GM19238 (cell line): Measurements from ENCODE around the gene RPL10A.
"Not testable (repeated sequence)": the region's sequence is repeated elsewhere in the genome, so short reads cannot be mapped to it uniquely, and the experiment has no call there.

Source experiments
- DNase-seq: peaks from one replicate; pipeline ENCODE4 v3.0.0; 2011; ENCODE audit warnings: low spot score; ENCODE audit not compliant: insufficient read length

The RPL10A gene

DNA sequence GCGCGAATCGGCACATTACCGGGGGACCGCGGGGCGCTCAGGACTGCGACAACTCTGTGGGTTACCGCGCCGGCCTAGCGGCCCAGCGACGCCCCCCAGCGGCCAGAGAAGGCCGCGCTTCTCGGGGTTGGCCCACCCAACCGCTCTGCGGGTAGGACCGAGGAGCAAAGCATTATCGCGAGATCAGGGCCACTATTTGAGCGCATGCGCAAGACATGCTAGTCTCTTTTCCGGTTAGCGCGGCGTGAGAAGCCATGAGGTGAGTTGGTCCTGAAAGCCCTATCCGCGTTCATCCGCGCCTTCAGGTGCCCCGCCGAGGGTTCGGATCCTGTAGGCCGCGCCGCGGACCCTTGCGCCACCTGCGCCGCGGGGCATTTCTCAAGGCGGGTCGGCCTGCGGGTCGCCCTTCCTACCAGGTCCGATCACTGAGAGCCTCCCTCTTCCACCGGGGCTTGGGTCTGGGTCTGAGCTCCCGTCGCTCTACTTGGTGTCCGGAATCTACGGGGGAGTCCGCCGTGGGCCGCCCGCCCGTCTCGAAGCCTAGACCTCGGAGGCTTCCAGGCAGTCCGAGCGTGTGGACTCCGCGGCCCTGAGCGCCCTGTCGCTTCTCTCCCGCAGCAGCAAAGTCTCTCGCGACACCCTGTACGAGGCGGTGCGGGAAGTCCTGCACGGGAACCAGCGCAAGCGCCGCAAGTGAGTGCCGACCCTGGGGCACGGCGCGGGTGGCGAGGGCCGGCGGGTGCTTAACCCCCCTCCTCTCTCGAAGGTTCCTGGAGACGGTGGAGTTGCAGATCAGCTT is at the start of gene RPL10A:
Gene RPL10A (plus strand): TSS at position 221 of the 799 bp plus-strand sequence. CDS start 34 bp downstream, at position 255.
- DNase-seq = peak; percentile 95

DNA sequence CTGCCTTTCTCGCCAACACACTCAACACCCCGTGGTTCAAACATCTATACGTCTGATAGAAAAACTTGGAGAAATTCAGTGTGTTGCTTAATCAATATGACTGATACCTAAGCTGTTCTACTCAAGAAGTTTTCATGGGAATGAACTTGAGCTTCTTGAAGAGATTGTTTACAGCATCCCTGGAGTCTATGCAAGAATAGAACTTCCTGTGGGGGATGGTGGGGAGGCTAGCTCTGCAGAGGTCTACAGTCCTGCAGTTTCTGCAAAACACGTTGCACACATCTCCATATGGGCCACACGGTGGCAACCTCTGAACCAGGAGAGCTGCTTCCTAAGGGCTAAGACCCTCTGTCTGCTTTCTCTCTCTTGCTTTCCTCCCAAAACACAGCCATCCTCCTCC is 48.8 kb upstream of the RPL10A start:
- no peak for DNase-seq

DNA sequence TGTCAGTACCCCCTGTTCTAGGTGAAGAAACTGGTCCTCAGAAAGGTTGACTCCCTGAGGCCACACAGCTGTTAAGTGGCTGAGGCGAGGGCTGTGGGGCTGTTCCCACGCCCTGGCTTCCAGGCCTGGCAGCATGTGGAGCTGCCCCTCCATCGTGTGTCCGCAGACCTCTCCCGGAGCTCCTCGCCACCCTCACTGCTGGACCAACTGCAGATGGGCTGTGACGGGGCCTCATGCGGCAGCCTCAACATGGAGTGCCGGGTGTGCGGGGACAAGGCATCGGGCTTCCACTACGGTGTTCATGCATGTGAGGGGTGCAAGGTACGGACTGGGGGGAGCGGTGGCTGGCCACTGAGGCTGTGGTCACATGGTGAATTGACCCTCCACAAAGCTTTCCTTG is 48.2 kb upstream of the RPL10A start:
- no peak for DNase-seq

DNA sequence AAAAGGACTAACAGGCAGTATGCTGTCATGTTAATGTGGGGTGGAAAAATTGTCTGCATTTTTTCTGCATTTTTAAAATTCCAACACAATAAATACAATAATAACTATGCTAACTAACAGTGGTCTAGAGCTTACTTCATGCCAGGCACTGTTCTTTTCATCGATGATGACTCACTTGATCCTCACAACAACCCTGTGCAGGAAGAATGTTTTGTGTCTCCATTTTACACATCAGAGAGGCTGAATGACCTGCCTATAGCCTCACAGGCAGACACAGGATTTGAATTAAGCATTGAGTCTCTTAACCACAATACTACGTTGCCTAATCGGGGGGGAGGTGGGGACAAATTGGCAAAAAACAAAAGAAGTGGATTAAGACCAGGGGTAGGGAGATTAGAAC is 42.9 kb upstream of the RPL10A start:
- no peak for DNase-seq

DNA sequence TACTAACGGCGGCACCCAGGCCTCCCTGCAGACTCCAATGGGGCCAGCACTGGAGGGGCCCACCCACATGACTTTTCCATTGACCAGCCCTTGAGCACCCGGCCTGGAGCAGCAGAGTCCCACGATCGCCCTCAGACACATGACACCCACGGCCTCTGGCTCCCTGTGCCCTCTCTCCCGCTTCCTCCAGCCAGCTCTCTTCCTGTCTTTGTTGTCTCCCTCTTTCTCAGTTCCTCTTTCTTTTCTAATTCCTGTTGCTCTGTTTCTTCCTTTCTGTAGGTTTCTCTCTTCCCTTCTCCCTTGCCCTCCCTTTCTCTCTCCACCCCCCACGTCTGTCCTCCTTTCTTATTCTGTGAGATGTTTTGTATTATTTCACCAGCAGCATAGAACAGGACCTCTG is 42.1 kb upstream of the RPL10A start:
- DNase-seq = no peak

DNA sequence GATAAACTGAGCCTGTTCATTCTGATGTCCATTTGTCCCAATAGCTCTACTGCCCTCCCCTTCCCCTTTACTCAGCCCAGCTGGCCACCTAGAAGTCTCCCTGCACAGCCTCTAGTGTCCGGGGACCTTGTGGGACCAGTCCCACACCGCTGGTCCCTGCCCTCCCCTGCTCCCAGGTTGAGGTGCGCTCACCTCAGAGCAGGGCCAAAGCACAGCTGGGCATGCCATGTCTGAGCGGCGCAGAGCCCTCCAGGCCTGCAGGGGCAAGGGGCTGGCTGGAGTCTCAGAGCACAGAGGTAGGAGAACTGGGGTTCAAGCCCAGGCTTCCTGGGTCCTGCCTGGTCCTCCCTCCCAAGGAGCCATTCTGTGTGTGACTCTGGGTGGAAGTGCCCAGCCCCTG is 40.8 kb upstream of the RPL10A start:
- no peak for DNase-seq

DNA sequence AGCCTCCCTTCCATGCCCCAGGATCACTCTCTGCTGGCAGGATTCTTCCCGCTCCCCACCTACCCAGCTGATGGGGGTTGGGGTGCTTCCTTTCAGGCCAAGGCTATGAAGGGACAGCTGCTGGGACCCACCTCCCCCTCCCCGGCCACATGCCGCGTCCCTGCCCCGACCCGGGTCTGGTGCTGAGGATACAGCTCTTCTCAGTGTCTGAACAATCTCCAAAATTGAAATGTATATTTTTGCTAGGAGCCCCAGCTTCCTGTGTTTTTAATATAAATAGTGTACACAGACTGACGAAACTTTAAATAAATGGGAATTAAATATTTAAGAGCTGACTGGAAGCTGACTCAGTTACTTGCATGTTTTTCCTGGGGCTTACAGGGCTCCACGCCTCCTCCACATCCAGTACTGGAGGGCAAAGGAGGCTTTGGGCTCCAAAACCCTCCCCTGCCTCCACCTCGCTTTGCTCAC is 40.3 kb upstream of the RPL10A start:
- DNase-seq = no peak

DNA sequence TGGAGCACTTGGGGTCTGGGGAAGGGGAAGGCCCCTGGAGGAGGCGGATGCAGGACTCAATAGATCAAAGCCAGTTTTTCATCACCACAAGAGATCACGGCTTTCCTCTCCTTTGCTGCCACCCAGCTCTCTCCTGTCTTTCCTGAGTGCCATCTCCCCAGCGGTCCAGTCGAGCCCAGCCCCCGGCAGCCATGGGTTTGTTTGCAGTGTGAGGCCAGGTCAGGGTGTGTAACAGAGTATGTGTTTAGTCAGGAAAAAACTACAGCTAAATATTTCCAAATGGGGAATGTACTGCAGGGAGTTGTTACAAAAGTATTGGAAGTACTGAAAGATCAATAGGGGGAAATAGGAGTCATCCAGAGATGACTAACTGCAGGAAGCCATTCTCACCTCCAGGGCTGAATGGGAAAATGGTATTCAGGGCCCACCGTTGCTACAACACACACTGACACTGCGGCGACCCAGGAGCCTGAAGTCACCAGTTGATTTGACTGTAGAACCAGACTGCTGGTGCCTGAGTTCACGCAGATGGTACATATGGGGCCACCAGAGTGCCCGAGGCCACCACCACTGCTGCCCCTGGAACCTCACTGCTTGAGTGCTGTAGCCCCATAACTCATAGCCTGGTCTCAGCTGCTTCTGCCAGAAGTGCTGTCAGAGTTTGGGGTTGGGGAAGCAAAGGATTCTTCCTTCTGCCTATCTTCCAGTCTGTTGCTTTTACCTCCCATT is 39.6 kb upstream of the RPL10A start:
- no peak for DNase-seq

DNA sequence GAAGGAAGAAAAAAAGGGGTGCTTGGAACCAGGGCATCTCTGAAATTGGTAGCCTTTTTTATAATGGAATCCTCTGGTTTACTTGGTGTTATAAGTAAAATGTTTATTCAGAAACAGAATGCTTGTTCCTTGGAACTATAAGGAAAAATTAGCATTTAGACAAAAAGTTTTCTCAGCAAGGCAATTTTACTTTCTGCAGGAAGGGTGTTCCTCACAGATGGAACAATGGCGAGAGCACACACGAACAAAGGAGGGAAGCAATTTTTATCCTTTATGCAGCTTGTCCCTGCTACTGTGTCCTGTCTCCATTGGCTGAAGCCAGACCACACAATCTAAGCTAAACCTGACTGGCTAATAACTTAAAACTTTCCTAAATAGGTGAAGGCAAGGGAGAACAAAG is 38.7 kb upstream of the RPL10A start:
- DNase-seq = no peak

DNA sequence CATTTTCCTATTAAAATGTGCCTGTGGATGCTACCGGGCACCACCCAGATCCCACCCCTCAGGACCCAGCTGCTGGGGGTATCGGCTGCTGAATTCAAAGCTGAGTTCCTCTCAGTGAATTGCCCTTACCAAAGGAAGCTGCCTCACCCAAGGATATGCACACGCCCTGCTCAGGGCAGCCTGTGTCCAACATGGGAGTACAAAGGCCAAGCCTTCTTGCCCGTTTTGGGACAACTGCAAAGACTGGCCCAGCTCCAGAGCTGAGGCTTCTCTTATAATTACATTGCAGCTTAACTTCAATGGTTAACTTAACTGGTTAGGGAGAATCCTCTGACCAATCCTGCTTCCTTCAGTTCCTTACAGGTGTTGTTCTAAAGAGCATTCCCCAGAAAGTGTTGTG is 35.9 kb upstream of the RPL10A start:
- no peak for DNase-seq

DNA sequence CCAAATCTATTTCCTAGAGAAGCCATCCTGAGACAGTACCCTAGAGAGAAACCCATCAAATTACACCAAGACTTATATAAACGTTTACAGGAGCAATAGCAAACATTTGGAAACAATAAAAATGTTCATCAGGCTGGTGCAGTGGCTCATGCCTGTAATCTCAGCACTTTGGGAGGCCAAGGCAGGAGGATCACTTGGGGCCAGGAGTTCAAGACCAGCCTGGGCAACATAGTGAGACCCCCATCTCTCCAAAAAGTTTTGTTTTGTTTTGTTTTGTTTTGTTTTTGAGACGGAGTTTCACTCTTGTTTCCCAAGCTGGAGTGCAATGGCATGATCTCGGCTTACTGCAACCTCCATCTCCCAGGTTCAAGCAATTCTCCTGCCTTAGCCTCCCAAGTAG is 35.5 kb upstream of the RPL10A start:
- DNase-seq = not testable (repeated sequence)

DNA sequence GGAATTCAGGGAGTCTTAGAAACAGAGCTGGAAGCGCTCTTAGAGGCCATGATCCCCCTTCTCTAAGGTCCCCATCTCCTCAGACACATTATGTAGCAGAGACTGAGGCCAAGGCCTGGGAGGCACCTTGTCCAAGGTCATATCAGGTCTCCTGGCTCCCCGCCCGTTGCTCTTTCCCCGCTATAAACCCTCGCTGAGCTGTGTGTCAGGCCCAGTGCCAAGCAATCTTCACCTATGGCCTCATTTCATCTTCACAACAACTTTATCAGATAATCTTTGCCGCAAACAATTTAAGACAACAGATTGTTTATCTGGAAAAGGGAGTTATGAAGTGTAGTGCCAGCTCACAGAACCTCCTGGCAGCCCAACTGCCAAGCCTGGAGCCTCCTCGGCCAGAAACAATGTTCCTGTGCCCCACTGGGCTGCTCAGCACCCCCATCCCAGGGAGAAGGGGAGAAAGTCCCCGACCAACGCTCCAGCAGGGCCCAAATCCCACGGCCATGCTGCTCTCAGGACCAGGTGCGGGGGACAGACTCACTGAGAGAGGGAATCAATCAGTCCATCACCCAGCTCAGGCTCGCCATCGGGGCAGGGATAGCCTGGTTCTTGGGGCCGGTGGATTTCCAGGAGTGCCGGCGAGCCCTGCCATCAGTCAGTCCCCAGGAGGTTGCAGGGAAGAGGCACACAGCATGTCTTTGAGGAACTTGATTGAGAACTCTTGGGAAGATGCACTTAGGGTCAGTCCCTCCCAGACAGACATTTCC is 32.9 kb upstream of the RPL10A start:
- no peak for DNase-seq

DNA sequence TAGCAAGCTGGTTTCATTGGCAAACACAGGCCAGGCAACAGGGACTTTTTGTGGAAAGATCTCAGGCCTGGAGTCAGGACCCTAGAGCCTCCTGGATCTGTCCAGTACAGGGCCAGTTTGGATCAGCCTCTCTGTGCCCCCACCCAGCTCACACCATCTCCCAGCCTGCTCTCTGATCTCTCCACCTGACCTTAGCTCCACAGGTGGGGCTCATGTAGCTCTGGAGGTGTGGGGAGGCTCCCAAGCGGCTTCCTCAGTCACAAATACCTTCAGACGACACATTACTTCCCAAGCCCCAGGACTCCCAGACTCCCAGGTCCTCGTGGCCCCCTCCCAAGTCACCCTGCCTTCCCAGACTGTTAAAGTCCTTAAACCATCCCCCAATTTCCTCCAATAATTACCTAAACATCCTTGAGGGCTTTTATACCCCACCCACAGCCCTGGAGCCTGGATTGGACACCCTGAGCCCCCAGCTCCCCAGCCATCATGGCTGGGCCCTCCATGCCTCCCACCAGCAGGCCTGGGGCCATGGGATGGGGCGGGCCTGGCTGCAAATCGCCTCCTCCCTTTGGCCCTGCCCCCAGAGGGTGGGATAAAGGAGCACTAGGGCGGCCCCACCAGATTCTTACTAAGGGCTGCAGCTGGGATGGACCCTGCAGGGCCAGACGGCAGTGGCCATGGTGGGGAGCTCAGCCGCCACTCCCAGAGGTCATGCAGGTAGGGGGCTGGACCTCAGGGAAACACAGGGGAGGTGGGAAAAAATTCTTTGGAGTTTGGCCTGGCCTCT is 31.9 kb upstream of the RPL10A start:
- no peak for DNase-seq

DNA sequence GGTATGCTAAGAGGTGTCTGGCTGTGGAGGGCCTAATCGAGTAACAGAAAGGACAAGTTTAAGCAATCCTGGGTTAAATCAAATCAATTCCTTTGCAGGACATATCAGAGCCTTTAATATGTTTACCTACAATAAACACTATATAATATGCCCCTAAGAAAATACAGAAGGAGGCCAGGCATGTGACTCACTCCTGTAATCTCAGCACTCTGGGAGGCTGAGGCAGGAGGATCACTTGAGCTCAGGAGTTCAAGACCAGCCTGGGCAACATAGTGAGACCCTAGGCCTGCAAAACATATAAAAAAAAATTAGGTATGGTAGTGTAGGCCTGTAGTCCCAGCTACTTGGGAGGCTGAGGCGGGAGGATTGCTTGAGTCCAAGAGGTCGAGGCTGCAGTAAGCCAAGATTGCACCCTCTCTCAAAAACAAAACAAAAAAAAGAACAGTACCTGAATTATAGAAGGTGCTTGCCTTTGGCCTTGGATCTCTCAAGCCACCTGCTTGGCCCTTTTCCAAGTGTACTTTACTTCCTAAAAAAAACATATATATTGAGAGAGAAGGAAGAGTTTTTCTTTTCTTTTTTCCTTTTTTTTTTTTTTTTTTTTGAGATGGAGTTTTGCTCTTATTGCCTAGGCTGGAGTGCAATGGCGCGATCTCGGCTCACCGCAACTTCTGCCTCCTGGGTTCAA is 29.7 kb upstream of the RPL10A start:
- not testable (repeated sequence) for DNase-seq

DNA sequence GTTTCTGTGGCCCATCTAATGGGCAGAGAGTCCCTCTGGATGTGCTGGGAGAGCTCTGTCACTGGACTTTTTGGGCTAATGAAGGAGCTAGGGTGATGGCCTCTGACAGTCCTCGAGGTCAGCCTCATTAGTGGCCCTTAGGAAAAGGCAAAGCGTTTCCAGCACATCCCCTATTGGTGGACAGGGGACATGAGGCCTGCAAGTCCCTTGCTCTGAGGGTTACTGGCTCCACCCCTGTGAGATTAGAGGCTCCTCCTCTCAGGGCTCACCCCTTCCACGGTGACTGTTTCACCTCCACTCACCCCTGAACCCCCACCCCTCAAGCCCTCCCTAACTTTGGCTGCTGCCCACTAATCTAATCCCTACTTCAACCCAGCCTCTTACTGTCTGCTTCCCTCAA is 28.9 kb upstream of the RPL10A start:
- no peak for DNase-seq

DNA sequence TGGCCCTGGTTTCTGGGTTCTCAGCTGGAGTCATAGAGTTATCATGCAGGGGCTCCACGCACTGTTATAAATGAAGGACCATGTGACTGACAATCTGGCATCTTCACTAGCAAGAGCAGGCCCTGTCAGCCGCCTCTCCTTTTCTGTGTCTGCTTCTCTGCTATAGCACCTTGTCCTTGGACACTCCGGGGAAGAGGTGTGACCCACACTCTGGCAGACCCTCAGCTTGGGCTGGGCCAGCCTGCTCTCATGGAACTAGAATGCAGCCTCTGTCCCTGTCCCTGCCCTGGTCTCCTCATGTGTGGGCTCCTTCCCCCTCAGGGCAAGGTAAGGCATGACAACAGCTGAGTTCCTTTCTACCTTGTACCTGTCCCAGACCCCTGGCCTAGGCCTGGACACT is 27.0 kb upstream of the RPL10A start:
- no peak for DNase-seq

DNA sequence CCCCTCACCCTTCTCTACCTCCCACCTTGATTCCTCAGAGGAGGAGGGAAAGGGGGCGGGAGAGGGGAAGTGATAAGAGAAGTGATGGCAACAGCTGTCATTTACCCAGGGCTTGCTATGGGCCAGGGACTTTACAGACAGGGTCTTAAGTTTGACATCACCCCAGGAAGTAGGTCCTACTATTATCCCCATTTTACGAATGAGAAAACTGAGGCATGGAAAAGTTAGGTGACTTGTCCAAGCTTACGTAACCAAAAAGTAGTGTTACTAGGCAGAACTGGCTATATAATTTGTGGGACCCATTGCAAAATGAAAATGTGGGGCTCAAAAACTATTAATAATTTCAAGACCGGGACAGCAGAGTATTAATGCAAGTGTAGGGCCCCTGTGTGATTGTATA is 26.6 kb upstream of the RPL10A start:
- DNase-seq = no peak

DNA sequence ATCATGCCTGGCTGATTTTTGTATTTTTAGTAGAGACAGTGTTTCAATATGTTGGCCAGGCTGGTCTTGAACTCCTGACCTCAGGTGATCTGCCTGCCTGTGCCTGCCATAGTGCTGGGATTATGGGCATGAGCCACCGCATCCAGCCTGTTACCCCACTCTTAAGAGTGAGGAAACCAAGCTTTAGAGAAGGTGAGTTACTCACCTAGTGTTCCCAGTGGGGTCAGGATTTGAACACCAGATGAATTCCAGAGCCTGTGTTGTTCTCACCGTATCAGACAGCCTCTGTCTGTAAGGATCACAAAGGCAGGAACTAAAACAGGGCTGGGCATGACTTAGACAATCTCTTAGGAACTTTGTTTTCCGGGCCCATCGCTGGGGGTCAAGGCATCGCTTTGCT is 25.5 kb upstream of the RPL10A start:
- DNase-seq = no peak

DNA sequence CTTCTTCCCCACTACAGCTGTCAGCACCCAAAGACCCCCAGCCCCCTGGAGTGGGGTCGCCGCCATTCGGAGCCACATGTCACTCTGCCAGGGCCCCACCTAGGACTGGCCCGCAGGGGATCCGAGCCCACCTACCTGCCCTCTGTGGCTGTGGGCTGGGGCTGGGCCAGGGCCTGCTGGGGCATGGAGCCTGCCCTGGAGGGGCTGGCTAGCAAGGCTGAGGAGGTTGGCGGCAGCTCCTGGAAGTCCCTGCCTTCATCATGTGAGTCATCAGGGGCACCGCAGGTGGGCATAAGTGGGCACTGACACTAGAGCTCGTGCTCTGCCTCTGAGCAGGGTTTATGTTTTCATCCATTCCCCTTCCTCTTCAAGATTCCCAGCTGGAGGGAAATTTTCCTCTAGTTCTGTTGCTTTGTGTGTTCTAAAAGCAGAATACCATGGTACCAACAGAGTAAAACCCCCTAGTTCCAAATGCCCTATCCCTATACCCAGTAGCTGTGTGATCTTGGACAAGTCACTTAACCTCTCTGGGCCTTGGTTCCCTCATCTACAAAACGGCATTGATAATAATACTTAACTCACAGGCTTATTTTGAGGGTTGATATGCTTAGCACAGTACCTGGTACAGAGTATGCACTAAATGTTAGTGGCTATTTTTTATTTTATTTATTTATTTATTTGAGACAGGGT is 24.7 kb upstream of the RPL10A start:
- DNase-seq = no peak

DNA sequence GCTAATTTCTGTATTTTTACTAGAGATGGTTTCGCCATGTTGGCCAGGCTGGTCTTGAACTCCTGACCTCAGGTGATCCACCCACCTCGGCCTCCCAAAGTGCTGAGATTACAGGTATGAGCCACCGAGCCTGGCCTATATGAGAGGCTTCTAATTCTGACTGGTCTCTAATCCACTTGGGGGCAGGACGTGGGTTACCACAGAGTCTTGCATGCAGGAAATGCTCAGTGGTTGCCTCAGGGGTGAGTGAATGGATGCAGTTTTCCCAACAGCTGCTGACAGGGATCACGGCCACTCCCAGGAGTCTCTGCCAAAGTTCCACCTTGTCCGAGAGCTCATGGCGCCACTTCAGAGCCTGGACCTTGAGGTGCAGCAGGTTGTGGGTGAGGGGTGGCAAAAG is 22.5 kb upstream of the RPL10A start:
- DNase-seq = no peak
